Natural killer cell (primary cell): ENCODE measurements around the gene RHEBL1. TPM values are rescaled to one million over a fixed set of nuclear protein-coding genes. Genes with fewer than 3 reads are reported as not detected.
A peak's percentile ranks its signal among the peaks of the same experiment; 100 is the strongest.

Experiments used
- ATAC-seq, 3 donors: fragments of 150-1000 bp in 2 of 3; fragments of 200-7000 bp in 1 of 3; cut with Tn5 transposase; 1 replicate in 1 of 3; 2 replicates in 2 of 3; pipeline ENCODE4 v1.10.0; 2021; ENCODE audit warnings: mild to moderate bottlenecking in 2 of 3, moderate library complexity in 2 of 3
- DNase-seq, 2 donors: peaks; one replicate each; pipeline versions ENCODE4 v3.0.0 to v3.0.0-alpha.2; 2013 to 2021; ENCODE audit warnings: mixed read lengths in 1 of 2
- H3K27ac ChIP-seq: one replicate; pipeline ENCODE4 v1.5.1; 2013; ENCODE audit warnings: mild to moderate bottlenecking, low read length
- H3K27me3 ChIP-seq: one replicate; pipeline ENCODE4 v1.6.1; 2013; ENCODE audit warnings: low read length; ENCODE audit not compliant: control insufficient read depth, insufficient read depth
- H3K36me3 ChIP-seq: one replicate; pipeline ENCODE4 v1.6.1; 2013; ENCODE audit warnings: low read length; ENCODE audit not compliant: control insufficient read depth, insufficient read depth
- H3K4me1 ChIP-seq: one replicate; pipeline ENCODE4 v1.6.1; 2013; ENCODE audit warnings: low read length; ENCODE audit not compliant: control insufficient read depth, insufficient read depth
- H3K4me3 ChIP-seq: one replicate; pipeline ENCODE4 v1.5.1; 2013; ENCODE audit warnings: low read length
- H3K9me3 ChIP-seq: one replicate; pipeline ENCODE4 v1.6.1; 2013; ENCODE audit warnings: low read length; ENCODE audit not compliant: control insufficient read depth, insufficient read depth
- H3K27ac Mint-ChIP-seq, 2 donors: one replicate each; pipeline ENCODE4 v1.8.0; 2022; ENCODE audit warnings: mild to moderate bottlenecking in 2 of 2, mixed read lengths in 2 of 2, moderate library complexity in 1 of 2
- H3K27me3 Mint-ChIP-seq, 2 donors: one replicate each; pipeline ENCODE4 v1.8.0; 2022; ENCODE audit warnings: low read depth in 2 of 2, mixed read lengths in 2 of 2
- H3K36me3 Mint-ChIP-seq: one replicate; pipeline ENCODE4 v1.8.0; 2022; ENCODE audit warnings: mixed read lengths
- H3K4me1 Mint-ChIP-seq, 2 donors: one replicate each; pipeline ENCODE4 v1.8.0; 2022; ENCODE audit warnings: mixed read lengths in 2 of 2
- H3K4me3 Mint-ChIP-seq: one replicate; pipeline ENCODE4 v1.8.0; 2022; ENCODE audit warnings: mild to moderate bottlenecking, moderate library complexity, mixed read lengths
- H3K9me3 Mint-ChIP-seq, 2 donors: one replicate each; pipeline ENCODE4 v1.8.0; 2022; ENCODE audit warnings: mixed read lengths in 2 of 2
- CTCF ChIP-seq: fragments of 200-600 bp; IDR thresholded peaks from one replicate; pipeline ENCODE4 v1.8.0; 2022; ENCODE audit warnings: antibody characterized with exemption
- WGBS: methylation state at CpG from one replicate; pipeline ENCODE4 v1.1.7; 2013; ENCODE audit warnings: missing lambda C conversion rate; ENCODE audit not compliant: insufficient coverage; 5-methylcytosine and 5-hydroxymethylcytosine counted together
- intact Hi-C: fragments of 100-400 bp; cut with micrococcal nuclease; formaldehyde crosslinking; loops from one replicate; pipeline ENCODE4 v1.14.2; 2022
- total RNA-seq, 4 donors: library from RNA; stranded (reverse); fragments of 120-200 nt in 1 of 4; gene quantifications; one replicate each; pipeline versions ENCODE4 v1.2.3 to v1.2.4, GENCODE V29; 2013 to 2022

Gene RHEBL1
- total RNA-seq, 3 donors from 2014 or later (not counting 1 experiment from before 2014, with no cell fraction given) = 6.3 to 11.6 (median 11.1) TPM

- Histone ChIP-seq H3K36me3 (peaks cover 13% of the 10 kb centered on the region), H3K27ac (no peak overlapping the region), H3K27me3 (peaks cover 45% of the 10 kb centered on the region), H3K4me1 (peaks cover 54% of the 10 kb centered on the region), H3K4me3 (no peak overlapping the region), H3K9me3 (no peaks in the 10 kb centered on the region)
- Mint-ChIP-seq H3K27ac (no peak overlapping the region), H3K27me3 (peaks cover 27 to 40% of the 10 kb centered on the region in 2 donors), H3K36me3 (peaks cover 7% of the 10 kb centered on the region), H3K4me1 (peaks cover 24 to 45% of the 10 kb centered on the region in 2 donors), H3K9me3 (no peaks in the 10 kb centered on the region), H3K4me3 (peak overlapping the region; percentile 49)
- ATAC-seq (no peak), DNase-seq (peak in 1 of 2 donors; percentile 19)
- intact Hi-C loops = no loop called here
- TF ChIP-seq CTCF = no peak
- WGBS = 4% methylated on average over 9 of the region's 9 CpGs
Measured at GRCh38 chr12:49093792-49094159, 24.0 kb upstream of the RHEBL1 start.

DNA sequence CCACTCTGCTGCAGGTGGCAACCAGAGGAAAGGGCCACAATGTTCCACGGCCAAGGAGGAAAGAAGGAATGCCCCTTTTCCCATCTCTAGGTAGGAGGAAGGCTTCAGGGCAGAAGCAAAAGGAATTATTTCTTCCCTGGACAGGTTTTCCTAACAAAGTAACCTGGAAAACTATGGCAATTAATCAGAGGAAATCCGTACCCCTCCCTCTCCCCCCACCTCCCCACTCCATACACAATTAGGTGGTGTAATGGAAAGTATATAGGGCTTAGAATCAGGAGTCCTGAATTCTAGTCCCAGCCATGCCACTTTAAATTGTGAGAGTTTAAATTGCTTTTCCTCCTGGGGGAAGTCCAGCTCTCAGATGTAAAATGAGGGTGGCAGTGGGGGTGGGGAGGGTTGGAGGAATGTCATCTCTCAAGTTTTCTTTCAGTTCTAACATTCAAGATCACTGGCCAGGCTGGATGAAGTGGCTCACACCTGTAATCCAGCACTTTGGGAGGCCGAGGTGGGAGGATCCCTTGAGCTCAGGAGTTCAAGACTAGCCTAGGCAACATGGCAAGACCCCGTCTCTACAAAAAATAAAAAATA, 23.1 kb upstream of the RHEBL1 start:
- Mint-ChIP-seq H3K27ac (no peak overlapping the region), H3K36me3 (peaks cover 7% of the 10 kb centered on the region), H3K4me1 (peaks cover 32 to 54% of the 10 kb centered on the region in 2 donors), H3K4me3 (no peak overlapping the region), H3K27me3 (peaks cover 27 to 49% of the 10 kb centered on the region in 2 donors), H3K9me3 (no peaks in the 10 kb centered on the region)
- peaks cover 13% of the 10 kb centered on the region for H3K36me3 ChIP-seq
- peaks cover 63% of the 10 kb centered on the region for H3K4me1 ChIP-seq
- ATAC-seq = no peak
- H3K4me3 ChIP-seq = no peak overlapping the region
- TF ChIP-seq CTCF = no peak
- no peaks in the 10 kb centered on the region for H3K9me3 ChIP-seq
- intact Hi-C loops = no loop called here
- 67% methylated on average over 2 of the region's 4 CpGs for WGBS
- no peak overlapping the region for H3K27ac ChIP-seq
- H3K27me3 ChIP-seq = peaks cover 50% of the 10 kb centered on the region
- peak in 1 of 2 donors; percentile 26 for DNase-seq

GRCh38 chr12:49092086-49092815, 22.5 kb upstream of the RHEBL1 start:
- H3K4me3 Mint-ChIP-seq = no peak overlapping the region
- intact Hi-C loops = no loop called here
- no peak for ATAC-seq

More at GRCh38 chr12:49092086-49092815, 22.5 kb upstream of the RHEBL1 start:
- peaks cover 50% of the 10 kb centered on the region for H3K27me3 ChIP-seq
- peaks cover 33 to 55% of the 10 kb centered on the region in 2 donors for H3K4me1 Mint-ChIP-seq
- H3K4me1 ChIP-seq = peaks cover 63% of the 10 kb centered on the region
- no peaks in the 10 kb centered on the region for H3K9me3 Mint-ChIP-seq
- no peak overlapping the region for H3K27ac Mint-ChIP-seq
- DNase-seq = peak in 1 of 2 donors; percentile 75
- peaks cover 7% of the 10 kb centered on the region for H3K36me3 Mint-ChIP-seq
- H3K36me3 ChIP-seq = peaks cover 6% of the 10 kb centered on the region
- TF ChIP-seq CTCF = no peak
- H3K27me3 Mint-ChIP-seq = peaks cover 27 to 49% of the 10 kb centered on the region in 2 donors
- WGBS = 7% methylated on average over 29 of the region's 32 CpGs
- no peak overlapping the region for H3K27ac ChIP-seq
- no peaks in the 10 kb centered on the region for H3K9me3 ChIP-seq
- no peak overlapping the region for H3K4me3 ChIP-seq
